DND-41 (cell line): ENCODE measurements around the gene PDXDC1.

Experiments
- ATAC-seq: fragments of 200-7000 bp; cut with Tn5 transposase; 3 replicates; pipeline ENCODE4 v1.9.1; 2021; ENCODE audit warnings: low read depth; ENCODE audit not compliant: insufficient read depth
- DNase-seq: peaks from one replicate; pipeline ENCODE4 v3.0.0-alpha.2; 2020
- H2AFZ ChIP-seq: 2 replicates; pipeline ENCODE4 v1.6.0; 2012; ENCODE audit warnings: low read depth, low read length
- H3K27ac ChIP-seq: 2 replicates; pipeline ENCODE4 v1.5.1; 2012; ENCODE audit warnings: low read length, inconsistent platforms
- H3K27me3 ChIP-seq: fragments of 200-600 bp; sonication (generic); 2 replicates; pipeline ENCODE4 v1.6.0; 2012; ENCODE audit warnings: low read length, mild to moderate bottlenecking, inconsistent platforms; ENCODE audit not compliant: insufficient read depth, poor library complexity
- H3K36me3 ChIP-seq: 2 replicates; pipeline ENCODE4 v1.5.1; 2012; ENCODE audit warnings: low read length, inconsistent platforms; ENCODE audit not compliant: insufficient read depth
- H3K4me1 ChIP-seq: 2 replicates; pipeline ENCODE4 v1.5.1; 2012; ENCODE audit warnings: mild to moderate bottlenecking, low read length; ENCODE audit not compliant: insufficient read depth
- H3K4me2 ChIP-seq: 2 replicates; pipeline ENCODE4 v1.6.0; 2012; ENCODE audit warnings: mild to moderate bottlenecking, moderate library complexity, low read length, inconsistent platforms; ENCODE audit not compliant: insufficient read depth
- H3K4me3 ChIP-seq, 2 experiments: fragments of 200-600 bp in 1 of 2; shearing (Covaris generic) in 1 of 2; 2 replicates each; pipeline ENCODE4 v1.5.1; 2012 to 2016; ENCODE audit warnings: inconsistent platforms in 2 of 2, low read length in 2 of 2, mild to moderate bottlenecking in 2 of 2, low read depth in 1 of 2, moderate library complexity in 1 of 2
- H3K79me2 ChIP-seq: 2 replicates; pipeline ENCODE4 v1.6.0; 2012; ENCODE audit warnings: low read length, inconsistent platforms; ENCODE audit not compliant: insufficient read depth
- H3K9ac ChIP-seq: 2 replicates; pipeline ENCODE4 v1.6.0; 2012; ENCODE audit warnings: low read depth, mild to moderate bottlenecking, inconsistent platforms, low read length, moderate library complexity
- H3K9me3 ChIP-seq: 2 replicates; pipeline ENCODE4 v1.5.1; 2012; ENCODE audit warnings: low read length, moderate library complexity, mild to moderate bottlenecking, inconsistent platforms; ENCODE audit not compliant: insufficient read depth, severe bottlenecking
- H4K20me1 ChIP-seq: 2 replicates; pipeline ENCODE4 v1.6.0; 2012; ENCODE audit warnings: low read length; ENCODE audit not compliant: insufficient read depth
- EZH2 ChIP-seq: IDR thresholded peaks from 3 replicates; pipeline ENCODE4 v1.6.1; 2012; ENCODE audit warnings: borderline replicate concordance, low read depth, mild to moderate bottlenecking, moderate library complexity, low read length, inconsistent platforms; ENCODE audit not compliant: severe bottlenecking
- TF ChIP-seq, protein P1 (sequence below): IDR thresholded peaks from 2 replicates; pipeline ENCODE4 v1.5.1; 2012; ENCODE audit warnings: borderline replicate concordance, low read length, moderate library complexity, mild to moderate bottlenecking; ENCODE audit not compliant: poor library complexity, severe bottlenecking; ENCODE audit errors: extremely low read depth

Gene PDXDC1

DNA sequence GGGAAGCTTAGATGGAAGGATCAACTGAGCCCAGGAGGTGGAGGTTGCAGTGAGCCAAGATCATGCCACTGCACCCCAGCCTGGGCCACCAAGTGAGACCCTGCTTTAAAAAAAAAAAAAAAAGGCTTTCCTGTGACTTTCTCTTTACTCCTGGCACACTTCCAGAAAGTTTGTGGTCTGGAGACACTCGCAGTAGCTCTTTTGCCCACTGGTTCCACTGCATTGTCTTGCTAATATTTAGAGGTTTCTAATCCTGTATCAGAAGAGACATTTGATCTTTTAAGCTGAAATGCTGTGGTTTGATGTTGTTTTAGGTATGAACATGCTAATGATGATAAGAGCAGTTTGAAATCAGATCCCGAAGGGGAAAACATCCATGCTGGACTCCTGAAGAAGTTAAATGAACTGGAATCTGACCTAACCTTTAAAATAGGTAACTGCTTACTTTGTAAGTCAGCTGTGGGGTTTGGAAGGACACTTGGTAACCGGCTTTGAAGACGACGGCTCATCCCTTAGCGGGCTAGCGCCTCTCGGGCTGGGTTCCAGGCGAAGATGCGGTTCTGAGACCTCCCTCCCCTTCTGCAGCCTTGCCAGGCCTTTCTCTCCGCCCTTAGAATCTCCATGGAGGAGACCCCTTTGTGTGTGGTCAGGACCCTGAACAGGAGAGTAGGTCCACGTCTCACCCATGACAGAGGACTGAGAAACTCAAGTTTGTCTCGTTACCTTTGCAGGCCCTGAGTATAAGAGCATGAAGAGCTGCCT lies 57.9 kb downstream of the PDXDC1 start:
- Histone ChIP-seq H2AFZ (no peak overlapping the region), H4K20me1 (peaks cover 16% of the 10 kb centered on the region), H3K4me2 (no peak overlapping the region), H3K9ac (no peak overlapping the region), H3K4me1 (no peaks in the 10 kb centered on the region), H3K27me3 (no peaks in the 10 kb centered on the region), H3K4me3 (no peak overlapping the region), H3K79me2 (peaks cover 14% of the 10 kb centered on the region), H3K9me3 (no peaks in the 10 kb centered on the region), H3K27ac (no peak overlapping the region), H3K36me3 (peaks cover 84% of the 10 kb centered on the region)
- DNase-seq (peak; percentile 39), ATAC-seq (no peak)
- no peak for TF ChIP-seq EZH2
- TF ChIP-seq, protein P1, sequence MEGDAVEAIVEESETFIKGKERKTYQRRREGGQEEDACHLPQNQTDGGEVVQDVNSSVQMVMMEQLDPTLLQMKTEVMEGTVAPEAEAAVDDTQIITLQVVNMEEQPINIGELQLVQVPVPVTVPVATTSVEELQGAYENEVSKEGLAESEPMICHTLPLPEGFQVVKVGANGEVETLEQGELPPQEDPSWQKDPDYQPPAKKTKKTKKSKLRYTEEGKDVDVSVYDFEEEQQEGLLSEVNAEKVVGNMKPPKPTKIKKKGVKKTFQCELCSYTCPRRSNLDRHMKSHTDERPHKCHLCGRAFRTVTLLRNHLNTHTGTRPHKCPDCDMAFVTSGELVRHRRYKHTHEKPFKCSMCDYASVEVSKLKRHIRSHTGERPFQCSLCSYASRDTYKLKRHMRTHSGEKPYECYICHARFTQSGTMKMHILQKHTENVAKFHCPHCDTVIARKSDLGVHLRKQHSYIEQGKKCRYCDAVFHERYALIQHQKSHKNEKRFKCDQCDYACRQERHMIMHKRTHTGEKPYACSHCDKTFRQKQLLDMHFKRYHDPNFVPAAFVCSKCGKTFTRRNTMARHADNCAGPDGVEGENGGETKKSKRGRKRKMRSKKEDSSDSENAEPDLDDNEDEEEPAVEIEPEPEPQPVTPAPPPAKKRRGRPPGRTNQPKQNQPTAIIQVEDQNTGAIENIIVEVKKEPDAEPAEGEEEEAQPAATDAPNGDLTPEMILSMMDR, result no peak

DNA sequence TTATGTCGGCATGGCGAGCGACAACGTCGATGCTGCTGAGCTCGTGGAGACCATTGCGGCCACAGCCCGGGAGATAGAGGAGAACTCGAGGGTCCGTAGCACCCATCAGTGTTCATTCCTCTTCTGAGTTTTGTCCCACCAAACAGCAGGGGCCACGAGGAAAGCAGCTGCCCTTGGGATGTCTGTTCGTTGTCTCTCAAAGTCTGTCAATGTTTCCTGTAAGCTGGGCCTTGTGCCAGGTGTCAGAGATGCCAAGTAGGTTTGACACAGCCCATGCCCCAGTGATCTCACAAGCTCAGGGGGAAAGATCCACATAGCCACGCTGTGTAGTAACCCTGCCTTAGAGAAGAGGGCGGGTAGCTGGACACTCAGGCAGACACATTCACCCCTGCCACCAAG lies 58.5 kb downstream of the PDXDC1 start:
- TF ChIP-seq, protein P1, result no peak
- TF ChIP-seq EZH2, result no peak
- Histone ChIP-seq H3K27me3 (no peaks in the 10 kb centered on the region), H3K9me3 (no peaks in the 10 kb centered on the region), H3K79me2 (peaks cover 11% of the 10 kb centered on the region), H3K27ac (no peak overlapping the region), H4K20me1 (peaks cover 11% of the 10 kb centered on the region), H2AFZ (no peak overlapping the region), H3K36me3 (peaks cover 84% of the 10 kb centered on the region), H3K4me2 (no peak overlapping the region), H3K4me3 (no peak overlapping the region), H3K9ac (no peak overlapping the region), H3K4me1 (no peaks in the 10 kb centered on the region)
- DNase-seq (no peak), ATAC-seq (no peak)

DNA sequence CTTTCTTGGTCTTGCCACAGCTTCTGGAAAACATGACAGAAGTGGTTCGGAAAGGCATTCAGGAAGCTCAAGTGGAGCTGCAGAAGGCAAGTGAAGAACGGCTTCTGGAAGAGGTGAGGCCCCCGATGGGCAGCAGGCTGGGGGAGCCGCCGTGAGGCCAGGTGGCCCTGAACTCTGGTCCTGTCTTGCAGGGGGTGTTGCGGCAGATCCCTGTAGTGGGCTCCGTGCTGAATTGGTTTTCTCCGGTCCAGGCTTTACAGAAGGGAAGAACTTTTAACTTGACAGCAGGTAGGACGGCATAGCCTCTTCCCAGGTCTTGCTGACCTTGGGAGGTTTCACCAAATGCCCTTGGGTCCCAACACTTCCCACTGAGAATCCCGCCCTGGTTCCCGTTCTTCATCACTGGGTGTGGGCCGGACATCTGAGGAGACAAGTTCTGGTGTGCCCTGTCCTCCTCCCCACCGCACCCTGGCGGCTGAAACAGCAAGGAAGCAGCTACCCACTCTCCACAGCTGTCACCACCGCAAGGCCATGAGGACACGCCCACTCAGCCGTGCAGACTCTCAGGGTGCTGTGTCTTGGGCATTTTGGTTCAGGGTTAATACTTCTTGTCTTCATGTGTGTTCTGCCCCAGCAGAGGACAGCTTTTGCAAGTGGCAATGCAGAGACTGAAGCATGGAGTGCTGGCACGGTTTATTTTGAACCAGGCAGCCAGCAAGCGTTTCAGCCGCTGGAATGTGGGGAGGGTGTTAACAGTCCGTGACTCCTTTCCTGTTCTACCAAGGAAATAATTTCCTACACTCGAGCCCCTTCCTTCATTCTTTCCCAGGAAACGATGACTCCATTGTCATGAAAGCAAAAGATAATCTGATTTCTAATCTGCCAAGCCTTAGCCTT lies 59.7 kb downstream of the PDXDC1 start:
- no peak for ATAC-seq
- no peak overlapping the region for H3K4me3 ChIP-seq
- peaks cover 3% of the 10 kb centered on the region for H3K79me2 ChIP-seq
- H3K36me3 ChIP-seq, result peaks cover 86% of the 10 kb centered on the region
- H3K27me3 ChIP-seq, result no peaks in the 10 kb centered on the region
- no peak overlapping the region for H3K27ac ChIP-seq
- DNase-seq, result no peak
- peaks cover under 1% of the 10 kb centered on the region; the same call in 1 of the 2 replicates for H4K20me1 ChIP-seq
- H3K9me3 ChIP-seq, result no peaks in the 10 kb centered on the region
- H3K9ac ChIP-seq, result no peak overlapping the region
- H3K4me1 ChIP-seq, result no peaks in the 10 kb centered on the region
- no peak overlapping the region for H3K4me2 ChIP-seq
- TF ChIP-seq, protein P1, result no peak
- TF ChIP-seq EZH2, result no peak
- no peak overlapping the region for H2AFZ ChIP-seq
